Measurements from ENCODE around the gene PSMG1.

GRCh38 chr21:39180429-39181019 is 2.7 kb downstream of the PSMG1 start:
- TF ChIP-seq JUND (IDR thresholded peaks at IDR 0.05) (no peak), EZH2phosphoT487 (IDR thresholded peaks at IDR 0.05; ENCODE audit: borderline replicate concordance, low read depth) (no peak), REST (IDR thresholded peaks at IDR 0.05; ENCODE audit: low read depth, low read length) (no peak), CTCF (IDR thresholded peaks at IDR 0.05) (peak; percentile 34; the same call in 1 of the 2 replicates), RFX5 (IDR thresholded peaks at IDR 0.05; ENCODE audit: low read length) (no peak), CHD2 (IDR thresholded peaks at IDR 0.05; ENCODE audit: low read length, partially characterized antibody) (no peak), SMC3 (IDR thresholded peaks at IDR 0.05; ENCODE audit: low read depth, low read length) (no peak), EP300 (IDR thresholded peaks at IDR 0.05; ENCODE audit: borderline replicate concordance in 1 of 2, low read depth in 1 of 2, low read length in 1 of 2) (no peak), TAF1 (IDR thresholded peaks at IDR 0.05; ENCODE audit: borderline replicate concordance, low read depth, low read length) (no peak), TCF12 (IDR thresholded peaks at IDR 0.05) (no peak)
- TF ChIP-seq, protein P1, sequence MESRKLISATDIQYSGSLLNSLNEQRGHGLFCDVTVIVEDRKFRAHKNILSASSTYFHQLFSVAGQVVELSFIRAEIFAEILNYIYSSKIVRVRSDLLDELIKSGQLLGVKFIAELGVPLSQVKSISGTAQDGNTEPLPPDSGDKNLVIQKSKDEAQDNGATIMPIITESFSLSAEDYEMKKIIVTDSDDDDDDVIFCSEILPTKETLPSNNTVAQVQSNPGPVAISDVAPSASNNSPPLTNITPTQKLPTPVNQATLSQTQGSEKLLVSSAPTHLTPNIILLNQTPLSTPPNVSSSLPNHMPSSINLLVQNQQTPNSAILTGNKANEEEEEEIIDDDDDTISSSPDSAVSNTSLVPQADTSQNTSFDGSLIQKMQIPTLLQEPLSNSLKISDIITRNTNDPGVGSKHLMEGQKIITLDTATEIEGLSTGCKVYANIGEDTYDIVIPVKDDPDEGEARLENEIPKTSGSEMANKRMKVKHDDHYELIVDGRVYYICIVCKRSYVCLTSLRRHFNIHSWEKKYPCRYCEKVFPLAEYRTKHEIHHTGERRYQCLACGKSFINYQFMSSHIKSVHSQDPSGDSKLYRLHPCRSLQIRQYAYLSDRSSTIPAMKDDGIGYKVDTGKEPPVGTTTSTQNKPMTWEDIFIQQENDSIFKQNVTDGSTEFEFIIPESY (IDR thresholded peaks at IDR 0.05; ENCODE audit: borderline replicate concordance, low read depth) = no peak

Measured in SK-N-SH (cell line).